ENCODE data around the gene SNRPA1.

GRCh38 chr15:101277943-101278564 is 17.0 kb downstream of the SNRPA1 start:
- no peak for TF ChIP-seq POLR2A (IDR thresholded peaks at IDR 0.05; ENCODE audit: low read depth)
- no peak for TF ChIP-seq POLR2AphosphoS5 (IDR thresholded peaks at IDR 0.05)

All from esophagus muscularis mucosa (tissue), 2 donors.